NCI-H2107 treated with DMSO at 0.1 percent for 48 hours (cell line): ENCODE data around the gene MADD.

ENCODE experiments used
- DNase-seq: peaks from one replicate; lab custom pipeline; 2025; ENCODE audit not compliant: unreplicated experiment; lab: John Stamatoyannopoulos, UW

MADD gene

DNA sequence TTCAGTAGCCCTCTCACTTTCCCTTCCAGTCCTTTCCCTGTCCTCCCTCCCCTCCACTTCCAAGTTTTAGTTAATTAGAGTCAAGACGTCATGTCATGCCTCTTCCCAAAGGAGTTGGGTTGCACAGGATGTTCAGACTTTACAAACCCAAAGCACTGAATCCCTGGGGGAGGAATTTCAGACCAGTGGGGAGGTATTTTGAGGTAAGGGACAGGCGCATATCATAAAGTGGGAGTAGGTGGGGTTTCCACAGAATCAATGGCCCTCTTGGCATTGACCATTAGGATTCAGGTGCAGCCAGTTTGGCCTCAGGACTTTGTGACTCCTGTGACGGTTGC, 20.6 kb upstream of the MADD start:
- no peak for DNase-seq

GRCh38 chr11:47251751-47252150, 18.2 kb upstream of the MADD start:
- DNase-seq, result no peak

- DNase-seq, result no peak
Measured at GRCh38 chr11:47253660-47254059, 16.3 kb upstream of the MADD start.

DNA sequence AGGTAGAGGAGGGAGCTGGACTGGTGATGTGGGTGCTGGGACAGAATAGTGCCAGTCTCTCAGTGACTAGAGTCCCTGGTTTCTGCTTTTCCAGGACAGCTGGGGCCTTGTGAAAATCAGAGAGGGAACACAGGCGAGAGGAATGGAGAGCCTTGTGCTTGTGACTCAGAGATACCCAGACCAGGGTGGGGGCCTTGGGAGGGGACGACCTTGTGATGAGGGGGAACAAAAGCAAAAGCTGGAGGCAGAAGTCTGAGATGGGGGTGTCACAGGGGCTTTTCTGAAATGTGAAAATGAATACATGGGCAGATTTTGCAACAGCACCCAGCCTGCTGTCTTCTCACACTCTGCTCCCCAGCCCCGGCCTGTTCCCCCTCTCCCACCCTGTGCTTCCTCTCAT, 15.5 kb upstream of the MADD start:
- no peak for DNase-seq

DNA sequence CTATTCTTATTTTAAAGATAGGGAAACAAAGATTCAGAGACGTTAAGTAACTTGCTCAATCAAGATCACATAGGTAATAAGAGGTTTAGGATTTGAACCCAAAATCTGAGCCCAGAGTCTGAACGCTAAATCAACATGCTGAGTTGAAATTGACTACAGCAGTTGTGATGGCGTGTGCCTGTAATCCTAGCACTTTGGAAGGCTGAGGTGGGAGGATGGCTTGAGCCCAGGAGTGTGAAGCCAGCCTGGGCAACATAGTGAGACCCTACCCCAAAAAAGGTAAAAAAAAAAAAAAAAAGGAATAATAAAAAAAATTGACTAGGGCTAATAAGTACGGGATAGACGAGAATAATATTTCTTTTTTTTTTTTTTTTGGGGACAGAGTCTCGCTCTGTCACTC, 13.6 kb upstream of the MADD start:
- DNase-seq, result no peak

GRCh38 chr11:47257177-47257516, 12.8 kb upstream of the MADD start:
- DNase-seq, result no peak

GRCh38 chr11:47257517-47258316, 12.2 kb upstream of the MADD start, which contains the start of gene NR1H3:
Gene NR1H3, plus strand, starts transcription at chr11:47257996. Its CDS starts 1,221 bp downstream, at chr11:47259217.
- DNase-seq, result no peak

DNA sequence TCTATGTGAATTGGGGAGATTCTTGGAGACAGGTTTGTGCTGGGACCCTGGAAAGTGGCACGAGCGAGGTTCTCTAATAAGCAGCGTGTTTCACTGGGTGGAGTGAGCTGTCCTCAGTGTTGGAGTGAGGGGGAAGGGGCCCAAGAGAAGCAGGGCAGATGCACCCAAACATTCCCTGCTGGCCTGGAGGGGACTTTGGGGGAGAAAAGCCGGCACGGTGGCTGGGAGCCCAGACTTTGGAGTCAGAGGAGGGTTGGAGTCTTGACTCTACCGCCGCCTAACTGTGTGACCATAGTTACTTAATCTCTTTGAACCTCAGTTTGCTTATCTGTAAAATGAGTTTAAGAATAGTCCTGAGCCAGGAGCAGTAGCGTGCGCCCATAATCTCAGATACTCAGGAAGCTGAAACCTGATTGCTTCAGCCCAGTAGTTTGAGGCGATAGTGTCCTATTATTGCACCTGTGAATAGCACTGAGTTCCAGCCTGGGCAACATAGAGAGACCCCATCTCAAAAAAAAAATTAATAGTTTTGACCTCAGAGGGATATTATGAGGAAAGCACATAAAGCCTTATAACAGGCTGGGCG, 11.5 kb upstream of the MADD start:
- DNase-seq, result no peak

DNA sequence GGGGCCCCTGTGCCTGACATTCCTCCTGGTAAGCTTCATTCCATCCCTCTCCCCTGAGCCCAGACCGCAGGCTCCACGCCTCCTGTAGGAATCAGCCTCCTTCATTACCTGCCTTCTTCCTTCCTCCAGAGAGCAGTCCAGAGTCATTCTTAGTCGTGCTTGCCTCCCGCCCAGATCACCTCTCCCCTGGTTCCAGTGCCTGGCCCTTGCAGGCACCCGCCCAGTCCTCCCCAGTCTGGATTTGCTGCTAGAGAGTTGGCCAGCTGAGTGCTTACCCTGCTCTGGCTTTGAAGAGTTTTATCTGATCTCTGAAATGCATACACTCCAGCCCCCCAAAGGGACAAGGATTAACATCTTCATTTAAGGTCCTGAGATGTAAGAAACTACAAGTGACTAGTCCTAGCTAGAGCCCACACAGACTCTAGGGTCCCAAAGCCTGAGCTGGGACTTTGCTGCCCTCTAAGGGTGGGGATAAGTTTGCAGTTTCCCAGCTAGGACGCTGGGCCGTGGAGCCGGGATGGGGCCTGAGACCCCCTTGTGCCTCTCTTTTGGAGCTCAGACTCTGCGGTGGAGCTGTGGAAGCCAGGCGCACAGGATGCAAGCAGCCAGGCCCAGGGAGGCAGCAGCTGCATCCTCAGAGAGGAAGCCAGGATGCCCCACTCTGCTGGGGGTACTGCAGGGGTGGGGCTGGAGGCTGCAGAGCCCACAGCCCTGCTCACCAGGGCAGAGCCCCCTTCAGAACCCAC, 10.5 kb upstream of the MADD start:
- DNase-seq, result no peak

GRCh38 chr11:47260366-47260765, 9.6 kb upstream of the MADD start:
- no peak for DNase-seq

DNA sequence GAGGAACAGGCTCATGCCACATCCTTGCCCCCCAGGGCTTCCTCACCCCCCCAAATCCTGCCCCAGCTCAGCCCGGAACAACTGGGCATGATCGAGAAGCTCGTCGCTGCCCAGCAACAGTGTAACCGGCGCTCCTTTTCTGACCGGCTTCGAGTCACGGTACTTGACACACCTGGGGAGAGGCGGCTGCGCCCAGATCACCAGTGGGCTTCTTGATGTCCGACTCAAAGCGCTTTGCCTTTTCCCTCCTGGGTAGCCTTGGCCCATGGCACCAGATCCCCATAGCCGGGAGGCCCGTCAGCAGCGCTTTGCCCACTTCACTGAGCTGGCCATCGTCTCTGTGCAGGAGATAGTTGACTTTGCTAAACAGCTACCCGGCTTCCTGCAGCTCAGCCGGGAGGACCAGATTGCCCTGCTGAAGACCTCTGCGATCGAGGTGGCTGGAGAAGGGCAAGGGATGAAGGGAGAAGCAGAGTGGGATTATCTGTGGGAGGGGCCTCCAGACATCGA, 8.6 kb upstream of the MADD start:
- DNase-seq, result no peak

DNA sequence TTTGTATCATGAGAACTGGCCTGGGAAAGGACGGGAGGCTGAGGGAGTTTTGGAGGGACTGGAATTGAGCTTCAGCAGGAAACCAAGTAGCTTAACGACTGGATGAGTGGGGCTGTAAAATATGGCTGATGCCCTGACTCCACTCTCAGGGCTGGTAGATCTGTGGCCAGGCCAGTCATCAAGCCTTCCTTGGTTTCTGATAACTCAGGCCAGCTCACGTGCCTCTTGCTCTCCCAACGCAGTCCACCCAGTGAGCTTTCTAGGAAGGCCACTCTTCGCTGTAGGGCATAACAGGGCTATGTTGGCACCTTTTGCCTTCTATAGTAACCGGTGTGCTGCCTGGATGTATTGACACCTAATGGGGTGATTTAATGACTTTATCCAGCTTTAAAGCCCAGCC, 5.8 kb upstream of the MADD start:
- no peak for DNase-seq

DNA sequence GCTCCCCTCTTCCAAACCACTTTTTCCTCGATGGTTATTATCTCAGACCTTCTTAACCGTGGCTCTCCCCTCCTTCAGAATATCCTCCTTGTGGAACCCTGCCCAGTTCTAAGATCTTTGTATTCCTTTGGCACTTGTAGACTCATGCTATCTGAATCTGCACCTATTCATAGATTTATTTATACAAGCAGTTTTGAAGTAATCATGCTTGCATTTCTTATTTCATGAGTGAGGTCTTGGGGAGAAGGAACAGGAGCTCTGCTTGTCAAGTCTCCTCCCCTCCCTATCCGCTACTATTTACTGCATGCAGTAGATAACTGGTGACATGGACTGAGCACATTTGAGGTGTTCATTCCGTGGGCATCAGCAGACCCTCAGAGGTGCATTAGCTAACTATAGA, 5.4 kb upstream of the MADD start:
- DNase-seq, result no peak

DNA sequence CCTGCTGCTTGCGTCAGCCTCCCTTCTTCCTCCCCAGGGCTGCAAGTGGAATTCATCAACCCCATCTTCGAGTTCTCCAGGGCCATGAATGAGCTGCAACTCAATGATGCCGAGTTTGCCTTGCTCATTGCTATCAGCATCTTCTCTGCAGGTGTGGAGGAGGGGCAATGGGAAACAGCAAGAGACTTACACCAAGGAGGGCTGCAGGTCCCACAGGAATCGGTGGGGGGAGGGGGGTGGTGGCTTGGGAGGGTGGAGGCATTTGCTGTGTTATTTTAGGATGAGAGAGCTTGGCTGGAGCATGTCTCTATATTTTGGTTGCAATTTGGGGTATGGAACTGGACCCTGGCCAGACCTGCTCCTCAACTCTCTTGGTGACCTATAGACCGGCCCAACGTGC, 2.1 kb upstream of the MADD start:
- no peak for DNase-seq

- DNase-seq, result no peak
Measured at GRCh38 chr11:47268448-47269001, 1.4 kb upstream of the MADD start.

- DNase-seq, result peak; percentile 91
Measured at GRCh38 chr11:47269002-47269828, 718 bp upstream of the MADD start.

GRCh38 chr11:47270331-47271271, 668 bp downstream of the MADD start:
- DNase-seq, result no peak

DNA sequence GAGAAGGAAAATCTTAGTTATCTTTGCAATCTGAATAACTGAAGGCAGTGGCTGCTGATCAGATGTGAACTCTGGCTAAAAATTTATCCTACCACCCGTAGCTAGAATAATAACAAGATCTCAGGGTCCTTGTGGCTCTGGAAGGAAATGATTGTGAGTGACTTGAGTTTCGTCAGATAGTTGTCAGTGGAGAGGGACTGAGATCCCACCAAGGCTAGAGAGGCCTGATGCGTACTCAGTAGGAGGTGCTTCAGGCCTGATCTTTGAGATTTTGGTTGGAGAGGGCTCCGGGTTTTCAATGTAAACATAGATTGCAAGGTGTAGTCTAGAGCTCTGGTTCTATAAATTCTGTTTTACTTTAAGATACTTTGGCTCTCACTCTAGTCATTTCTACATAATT, 1.4 kb downstream of the MADD start:
- DNase-seq, result no peak

DNA sequence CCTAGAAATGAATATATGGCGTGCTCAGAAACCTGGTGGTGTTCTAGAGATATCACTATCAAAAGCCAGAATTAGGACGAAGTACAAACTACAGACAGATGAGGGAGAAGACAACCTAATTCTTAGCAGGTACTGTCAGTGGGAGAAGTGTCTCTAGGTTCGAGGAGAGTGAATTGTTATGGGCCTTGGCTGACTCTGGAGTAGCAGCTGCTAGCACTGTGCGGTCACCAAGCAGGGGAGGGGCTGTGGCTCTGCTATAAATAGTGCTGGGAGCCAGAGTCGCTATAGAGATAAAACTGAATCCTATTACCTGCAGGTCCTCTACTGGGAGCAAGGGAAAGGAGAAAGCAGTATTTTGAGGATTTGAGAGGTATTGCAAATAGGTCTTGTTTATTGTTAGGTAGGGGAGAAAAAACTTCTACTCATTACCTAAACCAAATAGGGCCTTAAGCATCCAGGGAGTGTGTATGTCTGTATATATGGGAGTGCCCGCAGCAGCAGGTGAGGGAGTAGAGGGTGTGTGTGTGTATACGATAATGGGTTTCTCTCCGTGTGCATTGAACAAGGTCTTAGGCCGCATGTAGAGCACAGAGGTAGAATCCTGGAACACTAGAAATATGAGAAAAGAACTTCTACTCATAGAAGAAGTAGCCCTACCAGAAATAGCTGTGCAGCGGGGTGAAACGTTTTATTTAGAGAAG, 2.2 kb downstream of the MADD start:
- DNase-seq, result peak; percentile 85
